HG03095 (cell line): ENCODE data around the gene DENND2D.

Experiments used
- ATAC-seq: cut with Tn5 transposase; IDR thresholded peaks from one replicate; pipeline ENCODE4 v1.9.1; 2021; ENCODE audit warnings: moderate library complexity; ENCODE audit not compliant: unreplicated experiment

DENND2D gene

GRCh38 chr1:111199881-111200801, at the start of gene DENND2D:
Gene DENND2D (minus strand): TSS chr1:111200646. CDS start chr1:111200459, 187 bp downstream.
- no peak for ATAC-seq

- no peak for ATAC-seq
These were observed 49.5 kb upstream of the DENND2D start for GRCh38 chr1:111249960-111250359.

GRCh38 chr1:111247125-111247838, 46.8 kb upstream of the DENND2D start:
- no peak for ATAC-seq

- ATAC-seq, result no peak
These were observed 42.5 kb upstream of the DENND2D start for GRCh38 chr1:111242805-111243523.

GRCh38 chr1:111241797-111242196, 41.4 kb upstream of the DENND2D start:
- ATAC-seq, result no peak

- no peak for ATAC-seq
These were observed 37.8 kb upstream of the DENND2D start for GRCh38 chr1:111238056-111238795.

- ATAC-seq, result no peak
These were observed 36.4 kb upstream of the DENND2D start for GRCh38 chr1:111236806-111237205.

- ATAC-seq, result no peak
These were observed 35.9 kb upstream of the DENND2D start for GRCh38 chr1:111236379-111236778.

- no peak for ATAC-seq
These were observed 34.4 kb upstream of the DENND2D start for GRCh38 chr1:111234866-111235265.

GRCh38 chr1:111234258-111234657, 33.8 kb upstream of the DENND2D start:
- ATAC-seq, result no peak

GRCh38 chr1:111232134-111232533, 31.7 kb upstream of the DENND2D start:
- ATAC-seq, result no peak

- ATAC-seq, result no peak
These were observed 28.3 kb upstream of the DENND2D start for GRCh38 chr1:111228748-111229126.

GRCh38 chr1:111227851-111228747, 27.7 kb upstream of the DENND2D start:
- no peak for ATAC-seq

GRCh38 chr1:111227434-111227833, 27.0 kb upstream of the DENND2D start, which contains the start of gene CHI3L2:
Gene CHI3L2 (plus strand): TSS chr1:111227713. CDS start chr1:111227730, 17 bp downstream.
- no peak for ATAC-seq

GRCh38 chr1:111225717-111226400, 25.4 kb upstream of the DENND2D start:
- no peak for ATAC-seq

GRCh38 chr1:111225091-111225490, 24.6 kb upstream of the DENND2D start:
- no peak for ATAC-seq

- no peak for ATAC-seq
These were observed 22.8 kb upstream of the DENND2D start for GRCh38 chr1:111223126-111223685.

- no peak for ATAC-seq
These were observed 22.1 kb upstream of the DENND2D start for GRCh38 chr1:111222308-111223125.
